Measurements from ENCODE around the gene AGFG1. TPM values are rescaled to one million over a fixed set of nuclear protein-coding genes. Genes with fewer than 3 reads are reported as not detected.

Gene AGFG1
- total RNA-seq, 1 donor from 2014 or later: 30.0 TPM

DNA sequence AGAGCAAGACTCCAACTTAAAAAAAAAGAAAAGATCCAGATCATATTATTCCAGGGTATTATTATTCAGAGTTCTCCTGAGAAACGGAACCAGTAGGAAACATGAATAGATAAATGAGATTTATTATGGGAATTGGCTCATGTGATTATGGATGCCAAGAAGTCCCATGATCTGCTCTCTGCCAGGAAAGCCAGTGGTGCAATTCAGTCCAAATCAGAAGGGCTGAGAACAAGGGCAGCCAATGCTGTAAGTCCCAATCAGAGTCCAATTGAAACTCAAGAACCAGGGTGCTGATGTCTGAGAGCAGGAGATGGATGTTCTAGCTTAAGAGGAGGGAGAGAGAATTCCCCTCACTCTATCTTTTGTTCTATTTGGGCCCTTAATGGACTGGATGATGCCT is 134.5 kb downstream of the AGFG1 start:
- no peak for DNase-seq (ENCODE audit: low read depth in 2 of 2)

- no peak for DNase-seq (ENCODE audit: low read depth in 2 of 2)
Measured at GRCh38 chr2:227607941-227608340, 136.0 kb downstream of the AGFG1 start.

DNA sequence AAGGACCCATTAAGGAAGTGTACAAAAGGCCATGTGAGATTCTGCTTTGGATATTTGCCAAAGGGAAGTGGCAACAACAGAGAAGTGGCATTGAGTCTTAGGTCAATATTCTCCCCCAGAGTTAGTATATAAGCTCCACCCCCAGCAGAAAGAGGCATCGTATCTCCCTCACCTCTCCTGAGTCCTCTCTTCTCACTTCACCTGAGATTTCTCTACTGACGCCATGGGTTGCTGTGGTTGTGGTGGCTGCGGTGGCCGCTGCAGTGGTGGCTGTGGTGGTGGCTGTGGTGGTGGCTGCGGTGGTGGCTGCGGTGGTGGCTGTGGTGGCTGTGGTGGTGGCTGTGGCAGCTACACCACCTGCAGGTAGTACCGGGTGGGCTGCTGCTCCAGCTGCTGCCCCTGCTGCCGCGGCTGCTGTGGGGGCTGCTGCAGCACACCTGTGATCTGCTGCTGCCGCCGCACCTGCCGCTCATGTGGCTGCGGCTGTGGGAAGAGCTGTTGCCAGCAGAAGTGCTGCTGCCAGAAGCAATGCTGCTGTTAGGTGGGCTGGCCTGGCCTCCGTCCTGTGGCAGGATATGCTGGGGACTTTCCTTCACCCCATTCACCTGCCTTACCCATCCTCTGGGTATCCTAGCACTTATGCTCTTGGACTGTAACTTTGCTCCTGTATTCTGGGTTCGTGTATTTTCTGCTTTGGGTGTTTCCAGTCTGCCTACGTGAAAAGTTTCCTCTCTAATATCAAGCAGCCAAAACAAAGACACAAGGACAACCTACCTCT is 136.8 kb downstream of the AGFG1 start:
- no peak for DNase-seq (ENCODE audit: low read depth in 2 of 2)

GRCh38 chr2:227610123-227610522 is 138.2 kb downstream of the AGFG1 start:
- no peak for DNase-seq (ENCODE audit: low read depth in 2 of 2)

Other genes starting within 250 kb of the AGFG1 start
- 33.9 and 34.9 TPM in 2 replicates for gene MFF, start 146.9 kb upstream of the AGFG1 start, total RNA-seq
- not detected in 2 replicates for gene TM4SF20, start 92.8 kb upstream of the AGFG1 start, total RNA-seq
- gene SCYGR1, start 84.2 kb upstream of the AGFG1 start, total RNA-seq: not detected in 2 replicates
- gene SCYGR2, start 126.7 kb downstream of the AGFG1 start, total RNA-seq: not detected in 2 replicates
- not detected in 2 replicates for gene SCYGR3, start 142.7 kb downstream of the AGFG1 start, total RNA-seq
- gene SCYGR4, start 145.3 kb downstream of the AGFG1 start, total RNA-seq: not detected in 2 replicates
- not detected in 2 replicates for gene SCYGR5, start 194.6 kb downstream of the AGFG1 start, total RNA-seq
- not detected in 2 replicates for gene SLC19A3, start 245.9 kb downstream of the AGFG1 start, total RNA-seq